GM11168 (cell line): ENCODE measurements around the gene VPS9D1.
"Not testable (repeated sequence)": the region's sequence is repeated elsewhere in the genome, so short reads cannot be mapped to it uniquely, and the experiment has no call there.

Experiments used
- in situ Hi-C: fragments of 300-500 bp; cut with MboI; formaldehyde crosslinking; loops from one replicate; pipeline ENCODE4 v1.12.0; 2022; ENCODE audit warnings: low sequenced_read_pairs; ENCODE audit not compliant: unreplicated experiment

Gene VPS9D1

DNA sequence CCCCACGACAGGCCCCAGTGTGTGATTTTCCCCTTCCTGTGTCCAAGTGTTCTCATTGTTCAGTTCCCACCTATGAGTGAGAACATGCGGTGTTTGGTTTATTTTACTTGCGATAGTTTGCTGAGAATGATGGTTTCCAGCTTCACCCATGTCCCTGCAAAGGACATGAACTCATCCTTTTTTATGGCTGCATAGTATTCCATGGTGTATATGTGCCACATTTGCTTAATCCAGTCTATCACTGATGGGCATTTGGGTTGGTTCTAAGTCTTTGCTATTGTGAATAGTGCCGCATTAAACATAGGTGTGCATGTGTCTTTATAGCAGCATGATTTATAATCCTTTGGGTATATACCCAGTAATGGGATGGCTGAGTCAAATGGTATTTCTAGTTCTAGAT, 49.1 kb downstream of the VPS9D1 start:
- in situ Hi-C loops, result not testable (repeated sequence)

DNA sequence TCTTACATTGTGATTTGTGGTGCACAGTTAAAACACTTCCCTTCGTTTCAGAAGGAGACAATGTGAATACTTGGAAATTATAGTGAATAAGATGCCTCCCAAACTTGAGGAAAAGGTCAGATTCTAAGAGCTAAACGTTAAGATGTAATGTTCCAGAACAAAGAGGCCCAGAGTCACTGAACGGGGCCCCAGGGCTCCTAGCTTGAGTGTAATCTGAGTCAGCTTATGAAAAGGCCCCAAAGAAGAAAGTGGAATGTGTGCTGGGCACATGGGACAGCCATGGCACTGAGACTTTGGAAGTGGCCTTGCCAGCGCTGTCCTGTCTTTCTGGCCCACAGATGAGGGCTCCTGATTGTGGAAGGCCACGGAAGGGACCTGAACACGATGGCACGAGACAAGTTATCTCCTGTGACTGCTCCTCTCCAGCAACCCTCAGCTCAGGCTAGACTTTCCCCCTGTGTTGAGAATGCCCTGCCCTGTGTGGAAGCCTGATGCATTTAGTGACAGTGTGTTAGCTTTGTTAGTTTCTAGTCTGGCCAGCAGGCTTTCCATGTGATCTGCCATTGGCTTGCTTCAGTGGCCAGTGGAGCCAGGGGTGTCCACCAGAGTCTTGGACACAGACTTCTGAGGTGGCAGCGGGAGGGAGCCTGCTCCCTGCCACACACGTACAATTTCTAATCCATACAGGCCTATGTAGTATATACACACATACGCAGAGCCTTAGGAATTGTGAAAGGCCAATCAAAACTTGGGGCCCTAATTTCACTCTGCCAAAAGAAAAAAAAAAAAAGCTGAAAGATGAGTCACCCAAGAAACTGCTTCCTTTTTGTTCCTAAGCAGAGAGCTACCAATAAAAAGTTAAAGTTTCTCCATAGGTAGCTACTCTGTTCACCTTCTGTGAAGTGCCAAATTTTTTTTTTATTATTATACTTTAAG, 49.9 kb downstream of the VPS9D1 start:
- in situ Hi-C loops, result no loop called here

DNA sequence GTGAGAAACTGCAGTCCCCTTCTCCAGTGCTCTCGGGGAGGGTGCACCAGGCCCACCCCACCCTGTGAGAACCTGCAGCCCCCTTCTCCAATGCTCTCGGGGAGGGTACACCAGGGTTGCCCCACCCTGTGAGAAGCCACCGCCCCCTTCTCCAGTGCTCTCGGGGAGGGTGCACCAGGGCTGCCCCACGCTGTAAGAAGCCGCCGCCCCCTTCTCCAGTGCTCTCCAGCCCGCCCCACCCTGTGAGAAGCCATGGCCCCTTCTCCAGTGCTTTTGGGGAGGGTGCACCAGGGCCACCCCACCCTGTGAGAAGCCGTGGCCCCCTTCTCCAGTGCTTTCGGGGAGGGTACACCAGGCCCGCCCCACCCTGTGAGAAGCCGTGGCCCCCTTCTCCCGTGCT, 50.9 kb downstream of the VPS9D1 start:
- in situ Hi-C loops, result no loop called here

DNA sequence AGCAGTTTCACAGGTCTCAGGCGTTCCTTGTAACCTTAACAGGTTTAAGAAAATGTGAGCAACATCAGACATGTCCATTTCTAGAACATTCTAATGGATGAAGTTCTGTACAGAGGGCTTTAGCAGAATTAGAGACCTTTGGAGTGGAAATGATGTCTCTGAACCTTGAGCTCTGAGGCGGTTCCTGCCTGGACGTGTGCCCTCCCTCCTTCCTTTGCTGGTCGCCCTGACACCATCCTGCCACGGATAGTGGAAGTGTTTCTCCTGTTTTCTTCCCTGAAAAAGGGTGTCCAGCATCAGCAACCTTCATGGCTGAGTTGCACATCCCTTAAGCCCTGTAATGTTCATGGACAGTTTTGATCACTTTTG, 51.9 kb downstream of the VPS9D1 start:
- in situ Hi-C loops, result no loop called here

DNA sequence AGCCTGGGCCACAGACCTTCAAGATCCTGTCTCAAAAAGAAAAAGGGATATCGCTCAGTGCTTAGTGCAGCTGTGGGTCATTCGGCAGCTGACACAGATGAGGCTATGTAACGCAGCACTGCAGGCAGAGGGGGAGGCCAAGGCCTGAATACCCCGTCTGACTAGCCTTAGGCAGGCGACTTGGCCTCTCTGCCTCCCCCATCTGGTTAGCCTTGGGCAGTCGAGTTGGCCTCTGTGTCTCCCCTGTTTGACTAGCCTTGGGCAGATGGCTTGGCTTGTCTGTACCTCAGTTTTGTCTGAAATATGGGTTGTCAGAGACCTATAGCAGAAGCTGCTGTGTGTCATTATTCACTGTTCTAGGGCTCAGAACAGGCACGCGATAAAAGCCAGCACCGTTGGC, 53.1 kb downstream of the VPS9D1 start:
- in situ Hi-C loops, result no loop called here

DNA sequence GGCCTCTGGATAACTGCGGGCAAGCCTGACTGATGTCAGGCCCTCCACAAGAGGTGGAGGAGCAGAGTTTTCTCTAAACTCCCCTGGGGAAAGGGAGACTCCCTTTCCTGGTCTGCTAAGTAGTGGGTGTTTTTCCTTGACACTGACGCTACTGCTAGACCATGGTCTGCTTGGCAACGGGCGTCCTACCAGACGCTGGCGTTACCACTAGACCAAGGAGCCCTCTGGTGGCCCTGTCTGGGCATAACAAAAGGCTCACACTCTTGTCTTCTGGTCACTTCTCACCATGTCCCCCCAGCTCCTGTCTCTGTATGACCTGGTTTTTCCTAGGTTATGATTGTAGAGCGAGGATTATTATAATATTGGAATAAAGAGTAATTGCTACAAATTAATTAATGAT, 53.7 kb downstream of the VPS9D1 start:
- in situ Hi-C loops, result not testable (repeated sequence)

DNA sequence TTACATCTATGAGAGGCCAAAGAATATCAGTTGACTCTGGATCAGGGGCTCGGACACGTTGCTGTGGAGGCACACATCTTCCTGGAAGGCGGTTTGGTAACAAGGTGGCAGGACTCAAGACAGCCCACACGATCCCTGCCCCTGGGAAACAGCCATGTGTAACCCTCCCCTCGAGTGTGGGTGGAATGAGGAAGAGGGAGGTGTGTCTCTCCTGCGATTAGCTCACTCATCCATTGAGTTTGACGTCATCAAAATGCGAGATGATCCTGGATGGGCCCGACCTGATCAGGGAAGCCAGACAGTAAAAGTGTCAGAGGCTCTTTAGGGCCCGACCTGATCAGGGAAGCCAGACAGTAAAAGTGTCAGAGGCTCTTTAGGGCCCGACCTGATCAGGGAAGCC, 56.5 kb downstream of the VPS9D1 start:
- in situ Hi-C loops, result not testable (repeated sequence)

DNA sequence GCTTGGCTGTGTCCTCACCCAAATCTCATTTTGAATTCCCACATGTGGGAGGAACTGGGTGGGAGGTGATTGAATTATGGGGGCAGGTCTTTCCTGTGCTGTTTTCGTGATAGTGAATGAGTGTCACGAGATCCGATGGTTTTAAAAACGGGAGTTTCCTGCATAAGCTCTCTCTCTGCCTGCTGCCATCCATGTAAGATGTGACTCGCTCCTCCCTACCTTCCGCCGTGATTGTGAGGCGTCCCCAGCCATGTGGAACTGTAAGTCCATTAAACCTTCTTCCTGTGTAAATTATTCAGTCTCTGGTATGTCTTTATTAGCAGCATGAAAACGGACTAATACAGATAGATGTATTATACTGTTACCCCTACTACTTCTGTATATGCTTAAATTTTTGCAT, 59.5 kb downstream of the VPS9D1 start:
- in situ Hi-C loops, result no loop called here

DNA sequence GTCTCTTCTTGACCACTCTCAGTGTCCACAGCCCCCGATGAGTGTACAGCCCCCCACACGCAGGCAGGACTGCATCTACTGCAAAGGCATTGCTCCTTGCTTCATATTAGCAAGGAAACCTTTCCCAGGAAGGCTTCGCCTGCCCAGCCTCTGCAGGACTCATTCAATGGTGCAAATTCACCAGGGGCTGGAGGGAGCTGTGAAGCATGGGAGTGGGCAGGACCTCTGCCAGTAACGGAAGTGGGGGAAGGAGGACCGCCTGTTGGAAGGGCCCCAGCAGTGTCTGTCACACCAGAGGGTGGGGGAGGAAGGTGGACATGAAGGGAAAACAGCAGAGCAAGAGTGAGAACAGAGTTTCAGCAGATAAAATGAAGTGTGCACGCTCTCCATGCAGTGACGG, 60.6 kb downstream of the VPS9D1 start:
- in situ Hi-C loops, result no loop called here

DNA sequence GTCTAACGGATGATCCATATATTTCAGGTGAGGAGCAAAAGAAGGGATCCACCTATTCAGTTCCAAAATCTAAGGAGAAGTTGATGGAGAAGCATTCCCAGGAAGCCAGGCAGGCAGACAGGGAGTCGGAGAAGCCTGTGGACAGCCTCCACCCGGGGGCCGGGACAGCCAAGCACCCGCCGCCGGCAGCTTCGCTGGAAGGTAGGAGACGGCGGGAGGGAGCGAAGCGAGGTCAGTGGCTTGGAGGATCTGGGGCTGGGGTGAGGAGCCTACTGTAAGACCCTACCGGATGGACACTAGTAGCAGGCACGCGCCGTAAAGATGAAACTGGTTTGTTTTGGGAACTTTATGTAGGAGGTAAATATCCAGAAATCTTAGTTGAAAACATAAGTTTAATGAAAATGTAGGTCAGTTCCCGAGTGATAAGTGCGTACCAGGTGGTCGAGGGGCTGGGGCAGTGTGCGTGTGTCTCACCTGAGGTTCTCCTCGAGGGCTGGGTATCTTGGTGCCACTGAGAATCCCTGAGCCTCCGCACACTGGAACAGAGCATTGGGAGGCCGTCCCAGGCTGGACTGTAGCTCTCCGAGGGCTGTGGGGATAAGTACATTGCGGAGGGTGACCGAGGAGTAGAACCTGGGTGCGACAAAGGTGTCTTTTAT, 62.3 kb downstream of the VPS9D1 start:
- in situ Hi-C loops, result loop anchor here (10.0 kb wide), 1 partner anchor 94 kb away; the partner anchor contains the start of gene RPL13

DNA sequence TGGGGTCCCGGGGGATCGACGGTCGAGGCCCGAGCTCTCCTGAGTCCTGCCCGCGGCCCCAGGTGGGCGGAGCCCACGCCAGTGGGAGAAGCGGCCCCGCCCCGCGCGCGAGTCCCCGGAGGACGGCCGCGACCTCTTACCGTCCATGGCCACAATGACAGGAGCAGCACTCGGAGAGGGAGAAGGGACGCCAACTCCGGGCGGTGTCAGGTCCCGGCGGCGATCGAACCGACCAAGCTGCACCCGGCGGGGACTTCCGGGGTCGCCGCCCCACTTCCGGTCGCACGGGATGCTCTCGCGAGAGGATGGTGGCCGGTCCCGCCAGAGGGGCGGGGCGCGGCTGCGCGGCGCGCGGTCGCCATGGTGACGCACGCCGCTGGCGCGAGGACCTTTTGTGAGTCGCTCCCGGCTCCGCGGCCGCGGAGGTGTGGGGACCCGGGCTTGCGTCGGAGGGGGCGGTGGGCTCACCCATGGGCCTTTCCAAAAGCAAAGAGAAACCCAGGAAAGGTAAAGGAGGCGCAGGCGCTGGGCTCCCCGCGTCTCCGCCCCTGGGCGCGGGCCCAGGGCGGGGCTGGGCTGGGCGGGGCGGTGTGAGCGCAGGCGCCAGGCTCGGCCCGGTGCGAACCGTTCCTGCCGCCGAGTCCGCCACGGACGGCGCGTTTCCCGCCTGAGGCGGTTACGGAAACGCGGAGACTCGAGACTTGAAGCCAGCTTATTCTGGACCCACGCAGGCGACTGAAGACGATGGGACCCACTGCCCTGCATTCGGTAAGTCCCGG, 63.1 kb downstream of the VPS9D1 start, which contains the start of the genes CHMP1A and SPATA33:
CHMP1A (minus strand) TSS at position 267 of the 779 bp plus-strand sequence; CDS start at position 147, 120 bp downstream.
SPATA33 (plus strand) TSS at position 395 of the 779 bp plus-strand sequence; CDS start at position 471, 76 bp downstream.
- in situ Hi-C loops, result loop anchor here (10.0 kb wide), 1 partner anchor 93 kb away; the partner anchor contains the start of gene RPL13
